Measurements from ENCODE around the gene ATP10A.

DNA sequence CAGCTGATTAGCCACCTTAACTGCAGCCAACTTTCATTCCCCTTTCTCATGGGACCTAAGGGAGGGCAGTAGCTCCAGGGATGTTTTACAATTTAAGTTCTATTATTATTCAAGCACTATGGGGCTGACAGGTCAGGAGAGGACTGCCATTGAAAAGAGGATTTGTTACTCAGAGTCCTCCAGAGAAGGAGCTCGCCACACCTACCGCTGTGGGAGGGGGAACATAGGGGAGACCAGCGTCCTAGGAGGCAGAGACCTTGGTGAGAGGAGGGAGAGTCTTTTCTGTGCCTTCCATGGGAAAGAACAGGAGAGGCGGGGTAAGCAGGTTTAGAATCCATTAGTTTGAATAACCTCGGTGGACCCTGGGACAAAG is 14.4 kb downstream of the ATP10A start:
- no peak for TF ChIP-seq POLR2A (IDR thresholded peaks at IDR 0.05)
- TF ChIP-seq, protein P1, sequence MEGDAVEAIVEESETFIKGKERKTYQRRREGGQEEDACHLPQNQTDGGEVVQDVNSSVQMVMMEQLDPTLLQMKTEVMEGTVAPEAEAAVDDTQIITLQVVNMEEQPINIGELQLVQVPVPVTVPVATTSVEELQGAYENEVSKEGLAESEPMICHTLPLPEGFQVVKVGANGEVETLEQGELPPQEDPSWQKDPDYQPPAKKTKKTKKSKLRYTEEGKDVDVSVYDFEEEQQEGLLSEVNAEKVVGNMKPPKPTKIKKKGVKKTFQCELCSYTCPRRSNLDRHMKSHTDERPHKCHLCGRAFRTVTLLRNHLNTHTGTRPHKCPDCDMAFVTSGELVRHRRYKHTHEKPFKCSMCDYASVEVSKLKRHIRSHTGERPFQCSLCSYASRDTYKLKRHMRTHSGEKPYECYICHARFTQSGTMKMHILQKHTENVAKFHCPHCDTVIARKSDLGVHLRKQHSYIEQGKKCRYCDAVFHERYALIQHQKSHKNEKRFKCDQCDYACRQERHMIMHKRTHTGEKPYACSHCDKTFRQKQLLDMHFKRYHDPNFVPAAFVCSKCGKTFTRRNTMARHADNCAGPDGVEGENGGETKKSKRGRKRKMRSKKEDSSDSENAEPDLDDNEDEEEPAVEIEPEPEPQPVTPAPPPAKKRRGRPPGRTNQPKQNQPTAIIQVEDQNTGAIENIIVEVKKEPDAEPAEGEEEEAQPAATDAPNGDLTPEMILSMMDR (IDR thresholded peaks at IDR 0.05): no peak
